KMS-11 (cell line): ENCODE measurements around the gene RAE1.

Experiments used
- H2AFZ ChIP-seq: fragments of 200-600 bp; sonication (generic); 2 replicates; pipeline ENCODE4 v1.6.1; 2016; ENCODE audit warnings: antibody characterized with exemption, mixed run types, low read depth
- H3K27ac ChIP-seq: fragments of 200-600 bp; sonication (generic); 2 replicates; pipeline ENCODE4 v1.6.1; 2016; ENCODE audit warnings: mild to moderate bottlenecking, mixed run types
- H3K27me3 ChIP-seq: fragments of 200-600 bp; sonication (generic); 2 replicates; pipeline ENCODE4 v1.6.1; 2017; ENCODE audit warnings: mild to moderate bottlenecking, low read depth, mixed run types, moderate library complexity; ENCODE audit not compliant: insufficient read depth
- H3K36me3 ChIP-seq: fragments of 200-600 bp; sonication (generic); 2 replicates; pipeline ENCODE4 v1.6.1; 2017; ENCODE audit warnings: mild to moderate bottlenecking, mixed run types; ENCODE audit not compliant: insufficient read depth
- H3K4me1 ChIP-seq: fragments of 200-600 bp; sonication (generic); 2 replicates; pipeline ENCODE4 v1.6.1; 2016; ENCODE audit warnings: mild to moderate bottlenecking, low read depth, mixed run types; ENCODE audit not compliant: poor library complexity, severe bottlenecking
- H3K4me2 ChIP-seq: fragments of 200-600 bp; sonication (generic); 2 replicates; pipeline ENCODE4 v1.7.0; 2016; ENCODE audit warnings: mild to moderate bottlenecking, mixed run types
- H3K4me3 ChIP-seq: fragments of 200-600 bp; sonication (generic); IDR thresholded peaks from 2 replicates; pipeline ENCODE4 v1.6.1; 2017; ENCODE audit warnings: low read depth, low read length, mixed read lengths; ENCODE audit not compliant: insufficient read depth
- H3K79me2 ChIP-seq: fragments of 200-600 bp; sonication (generic); 2 replicates; pipeline ENCODE4 v1.6.1; 2016; ENCODE audit warnings: low read depth, mixed run types; ENCODE audit not compliant: insufficient read depth
- H3K9ac ChIP-seq: fragments of 200-600 bp; sonication (generic); 2 replicates; pipeline ENCODE4 v1.6.1; 2016; ENCODE audit warnings: mild to moderate bottlenecking, mixed run types
- H4K20me1 ChIP-seq: fragments of 200-600 bp; sonication (generic); 2 replicates; pipeline ENCODE4 v1.6.1; 2016; ENCODE audit warnings: mild to moderate bottlenecking, mixed run types; ENCODE audit not compliant: insufficient read depth
- CTCF ChIP-seq: fragments of 200-600 bp; sonication (generic); conservative IDR thresholded peaks from 2 replicates; pipeline ENCODE4 v1.6.1; 2017; ENCODE audit warnings: low read depth, mild to moderate bottlenecking, antibody characterized with exemption, low read length, moderate library complexity, mixed read lengths

The RAE1 gene

GRCh38 chr20:57422254-57422653, 71.2 kb downstream of the RAE1 start:
- H3K4me2 ChIP-seq, result no peak overlapping the region
- peaks cover 17% of the 10 kb centered on the region for H3K4me1 ChIP-seq
- no peak overlapping the region for H2AFZ ChIP-seq
- no peaks in the 10 kb centered on the region for H3K27me3 ChIP-seq
- no peaks in the 10 kb centered on the region for H3K36me3 ChIP-seq
- no peak for TF ChIP-seq CTCF
- no peak overlapping the region for H3K27ac ChIP-seq
- H4K20me1 ChIP-seq, result no peaks in the 10 kb centered on the region
- no peaks in the 10 kb centered on the region for H3K79me2 ChIP-seq
- no peak overlapping the region for H3K9ac ChIP-seq
- no peak overlapping the region for H3K4me3 ChIP-seq

GRCh38 chr20:57425150-57426013, 74.3 kb downstream of the RAE1 start:
- no peaks in the 10 kb centered on the region for H3K27me3 ChIP-seq
- H3K4me3 ChIP-seq, result no peak overlapping the region
- H2AFZ ChIP-seq, result no peak overlapping the region
- H3K79me2 ChIP-seq, result no peaks in the 10 kb centered on the region
- no peaks in the 10 kb centered on the region for H3K4me1 ChIP-seq
- no peak overlapping the region for H3K4me2 ChIP-seq
- TF ChIP-seq CTCF, result no peak
- H3K36me3 ChIP-seq, result no peaks in the 10 kb centered on the region
- no peaks in the 10 kb centered on the region for H4K20me1 ChIP-seq
- no peak overlapping the region for H3K9ac ChIP-seq
- no peak overlapping the region for H3K27ac ChIP-seq

GRCh38 chr20:57426271-57426689, 75.2 kb downstream of the RAE1 start:
- Histone ChIP-seq H4K20me1 (no peaks in the 10 kb centered on the region), H3K4me1 (no peaks in the 10 kb centered on the region), H3K27me3 (no peaks in the 10 kb centered on the region), H3K4me2 (no peak overlapping the region), H3K79me2 (no peaks in the 10 kb centered on the region), H3K9ac (no peak overlapping the region), H2AFZ (no peak overlapping the region), H3K27ac (no peak overlapping the region), H3K4me3 (no peak overlapping the region), H3K36me3 (no peaks in the 10 kb centered on the region)
- TF ChIP-seq CTCF, result no peak

GRCh38 chr20:57426831-57427230, 75.8 kb downstream of the RAE1 start:
- Histone ChIP-seq H3K4me3 (no peak overlapping the region), H4K20me1 (no peaks in the 10 kb centered on the region), H2AFZ (no peak overlapping the region), H3K9ac (no peak overlapping the region), H3K27me3 (no peaks in the 10 kb centered on the region), H3K36me3 (no peaks in the 10 kb centered on the region), H3K79me2 (no peaks in the 10 kb centered on the region), H3K4me2 (no peak overlapping the region), H3K27ac (no peak overlapping the region), H3K4me1 (no peaks in the 10 kb centered on the region)
- no peak for TF ChIP-seq CTCF
